ENCODE measurements around the gene NFKBIE. TPM values are rescaled to one million over a fixed set of nuclear protein-coding genes. Genes with fewer than 3 reads are reported as not detected.
A peak's percentile ranks its signal among the peaks of the same experiment; 100 is the strongest.

The NFKBIE gene
- total and polyA plus RNA-seq, 9 of the 15 experiments (the other 6 are each of a cell fraction or from before 2014, with no cell fraction given) = 2.1 to 16.4 (median 11.7) TPM

DNA sequence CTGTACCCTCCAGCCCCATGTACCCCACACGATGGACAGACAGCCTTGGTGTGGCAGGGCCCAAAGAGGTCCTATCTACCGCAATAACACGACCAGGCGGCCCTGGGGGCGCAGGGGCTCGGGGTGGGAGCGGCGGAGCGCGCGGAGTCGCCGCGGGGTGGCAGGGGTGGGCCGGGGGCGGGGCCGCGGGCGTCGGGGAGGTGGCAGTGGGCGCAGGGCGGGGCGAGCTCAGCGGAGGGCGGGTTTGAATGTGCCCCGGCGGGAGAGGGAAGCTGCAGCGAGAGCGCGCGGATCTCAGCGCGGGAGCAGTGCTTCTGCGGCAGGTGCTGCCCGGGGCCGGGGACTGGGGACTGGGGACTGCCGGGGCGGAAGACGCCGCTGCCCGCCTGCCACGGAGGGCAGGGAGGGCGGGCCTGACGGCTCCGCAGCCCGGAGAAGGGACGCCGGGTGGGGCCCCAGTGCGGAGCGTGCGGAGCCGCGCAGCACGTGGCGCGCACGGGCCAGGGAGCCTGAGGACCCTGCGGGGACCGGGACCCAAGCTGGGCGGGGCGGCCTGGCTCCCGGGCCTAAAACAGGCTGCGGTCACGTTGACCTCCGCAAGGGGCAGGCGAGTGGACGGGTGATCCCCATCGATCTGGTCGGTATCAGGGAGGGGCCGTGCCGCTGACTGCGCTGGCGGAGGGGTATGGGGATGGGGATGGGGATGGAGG lies 41.9 kb downstream of the NFKBIE start, which contains the start of gene SLC29A1 (continued):
- TF ChIP-seq, protein P1, sequence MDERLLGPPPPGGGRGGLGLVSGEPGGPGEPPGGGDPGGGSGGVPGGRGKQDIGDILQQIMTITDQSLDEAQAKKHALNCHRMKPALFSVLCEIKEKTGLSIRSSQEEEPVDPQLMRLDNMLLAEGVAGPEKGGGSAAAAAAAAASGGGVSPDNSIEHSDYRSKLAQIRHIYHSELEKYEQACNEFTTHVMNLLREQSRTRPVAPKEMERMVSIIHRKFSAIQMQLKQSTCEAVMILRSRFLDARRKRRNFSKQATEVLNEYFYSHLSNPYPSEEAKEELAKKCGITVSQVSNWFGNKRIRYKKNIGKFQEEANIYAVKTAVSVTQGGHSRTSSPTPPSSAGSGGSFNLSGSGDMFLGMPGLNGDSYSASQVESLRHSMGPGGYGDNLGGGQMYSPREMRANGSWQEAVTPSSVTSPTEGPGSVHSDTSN (CRISPR knock-in tag; IDR thresholded peaks at IDR 0.05; ENCODE audit: low read depth) = no peak
- TF ChIP-seq, protein P1 (tag; conservative IDR thresholded peaks at IDR 0.05; ENCODE audit: low read depth) = no peak
- TF ChIP-seq NRF1 (conservative IDR thresholded peaks at IDR 0.05 in 1 of 2, IDR thresholded peaks at IDR 0.05 in 1 of 2) (no peak; a peak in 2 of 4 replicates), ZBTB34 (CRISPR knock-in tag; IDR thresholded peaks at IDR 0.05) (no peak), ZKSCAN3 (CRISPR knock-in tag; IDR thresholded peaks at IDR 0.05) (no peak), POLR3A (IDR thresholded peaks at IDR 0.05; ENCODE audit: borderline replicate concordance, extremely low read depth, insufficient read depth, insufficient read length) (no peak), COPS2 (conservative IDR thresholded peaks at IDR 0.05) (no peak), ADNP (tag; IDR thresholded peaks at IDR 0.05) (no peak), CC2D1A (IDR thresholded peaks at IDR 0.05) (no peak), ZNF699 (CRISPR knock-in tag; IDR thresholded peaks at IDR 0.05; ENCODE audit: insufficient replicate concordance) (no peak), MAFF (IDR thresholded peaks at IDR 0.05; ENCODE audit: low read length) (no peak), ZNF398 (CRISPR knock-in tag; IDR thresholded peaks at IDR 0.05) (no peak), MTA1 (IDR thresholded peaks at IDR 0.05; ENCODE audit: borderline replicate concordance) (no peak), SMARCC2 (IDR thresholded peaks at IDR 0.05; ENCODE audit: low read depth) (no peak)
- TF ChIP-seq, protein P2, sequence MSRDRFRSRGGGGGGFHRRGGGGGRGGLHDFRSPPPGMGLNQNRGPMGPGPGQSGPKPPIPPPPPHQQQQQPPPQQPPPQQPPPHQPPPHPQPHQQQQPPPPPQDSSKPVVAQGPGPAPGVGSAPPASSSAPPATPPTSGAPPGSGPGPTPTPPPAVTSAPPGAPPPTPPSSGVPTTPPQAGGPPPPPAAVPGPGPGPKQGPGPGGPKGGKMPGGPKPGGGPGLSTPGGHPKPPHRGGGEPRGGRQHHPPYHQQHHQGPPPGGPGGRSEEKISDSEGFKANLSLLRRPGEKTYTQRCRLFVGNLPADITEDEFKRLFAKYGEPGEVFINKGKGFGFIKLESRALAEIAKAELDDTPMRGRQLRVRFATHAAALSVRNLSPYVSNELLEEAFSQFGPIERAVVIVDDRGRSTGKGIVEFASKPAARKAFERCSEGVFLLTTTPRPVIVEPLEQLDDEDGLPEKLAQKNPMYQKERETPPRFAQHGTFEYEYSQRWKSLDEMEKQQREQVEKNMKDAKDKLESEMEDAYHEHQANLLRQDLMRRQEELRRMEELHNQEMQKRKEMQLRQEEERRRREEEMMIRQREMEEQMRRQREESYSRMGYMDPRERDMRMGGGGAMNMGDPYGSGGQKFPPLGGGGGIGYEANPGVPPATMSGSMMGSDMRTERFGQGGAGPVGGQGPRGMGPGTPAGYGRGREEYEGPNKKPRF (IDR thresholded peaks at IDR 0.05; ENCODE audit: low read depth, low read length) = no peak
- TF ChIP-seq, protein P3, sequence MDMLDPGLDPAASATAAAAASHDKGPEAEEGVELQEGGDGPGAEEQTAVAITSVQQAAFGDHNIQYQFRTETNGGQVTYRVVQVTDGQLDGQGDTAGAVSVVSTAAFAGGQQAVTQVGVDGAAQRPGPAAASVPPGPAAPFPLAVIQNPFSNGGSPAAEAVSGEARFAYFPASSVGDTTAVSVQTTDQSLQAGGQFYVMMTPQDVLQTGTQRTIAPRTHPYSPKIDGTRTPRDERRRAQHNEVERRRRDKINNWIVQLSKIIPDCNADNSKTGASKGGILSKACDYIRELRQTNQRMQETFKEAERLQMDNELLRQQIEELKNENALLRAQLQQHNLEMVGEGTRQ (CRISPR knock-in tag; IDR thresholded peaks at IDR 0.05) = peak; percentile 51; the same call in 1 of the 2 replicates
- TF ChIP-seq, protein P4, sequence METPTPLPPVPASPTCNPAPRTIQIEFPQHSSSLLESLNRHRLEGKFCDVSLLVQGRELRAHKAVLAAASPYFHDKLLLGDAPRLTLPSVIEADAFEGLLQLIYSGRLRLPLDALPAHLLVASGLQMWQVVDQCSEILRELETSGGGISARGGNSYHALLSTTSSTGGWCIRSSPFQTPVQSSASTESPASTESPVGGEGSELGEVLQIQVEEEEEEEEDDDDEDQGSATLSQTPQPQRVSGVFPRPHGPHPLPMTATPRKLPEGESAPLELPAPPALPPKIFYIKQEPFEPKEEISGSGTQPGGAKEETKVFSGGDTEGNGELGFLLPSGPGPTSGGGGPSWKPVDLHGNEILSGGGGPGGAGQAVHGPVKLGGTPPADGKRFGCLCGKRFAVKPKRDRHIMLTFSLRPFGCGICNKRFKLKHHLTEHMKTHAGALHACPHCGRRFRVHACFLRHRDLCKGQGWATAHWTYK (CRISPR knock-in tag; IDR thresholded peaks at IDR 0.05) = no peak
